Calu3 (cell line): ENCODE data around the gene GRAMD1C. TPM values are rescaled to one million over a fixed set of nuclear protein-coding genes. Genes with fewer than 3 reads are reported as not detected.

Source experiments
- BruUV-seq: library from RNA; stranded (reverse); fragments of 400-500 nt; replicated peaks from 2 replicates; lab custom pipeline; 2021; lab: Mats Ljungman, UMichigan
- CTCF ChIA-PET: fragments of 300-600 bp; sonication (Branson Sonifier 250); formaldehyde crosslinking; loops from one replicate; lab custom pipeline; 2022; ENCODE audit warnings: antibody characterized with exemption; lab: Charles Lee
- DNase-seq: peaks from one replicate; pipeline ENCODE4 v3.0.0; 2022
- H3K27ac Mint-ChIP-seq: one replicate; pipeline ENCODE4 v1.8.0; 2022; ENCODE audit warnings: mixed read lengths; ENCODE audit not compliant: unreplicated experiment
- H3K27me3 Mint-ChIP-seq: one replicate; pipeline ENCODE4 v1.8.0; 2022; ENCODE audit warnings: mixed read lengths; ENCODE audit not compliant: unreplicated experiment
- H3K36me3 Mint-ChIP-seq: one replicate; pipeline ENCODE4 v1.8.0; 2022; ENCODE audit warnings: mild to moderate bottlenecking, moderate library complexity, mixed read lengths; ENCODE audit not compliant: insufficient read depth, unreplicated experiment
- H3K4me1 Mint-ChIP-seq: one replicate; pipeline ENCODE4 v1.8.0; 2022; ENCODE audit warnings: mild to moderate bottlenecking, low read depth, mixed read lengths; ENCODE audit not compliant: unreplicated experiment
- H3K4me3 Mint-ChIP-seq: one replicate; pipeline ENCODE4 v1.8.0; 2022; ENCODE audit warnings: mild to moderate bottlenecking, low read depth, moderate library complexity, mixed read lengths; ENCODE audit not compliant: unreplicated experiment
- H3K9me3 Mint-ChIP-seq: one replicate; pipeline ENCODE4 v1.8.0; 2022; ENCODE audit warnings: low read depth, mixed read lengths; ENCODE audit not compliant: unreplicated experiment
- intact Hi-C: fragments of 100-400 bp; cut with micrococcal nuclease; formaldehyde crosslinking; loops from one replicate; pipeline ENCODE4 v1.10.0; 2022; ENCODE audit not compliant: unreplicated experiment
- total RNA-seq: library from RNA; stranded (reverse); gene quantifications from 2 replicates; pipeline ENCODE4 v1.2.3, GENCODE V29; 2022
- TF ChIP-seq, protein P1 (sequence below): fragments of 200-600 bp; IDR thresholded peaks from one replicate; pipeline ENCODE4 v1.8.0; 2022; ENCODE audit warnings: antibody characterized with exemption; ENCODE audit not compliant: unreplicated experiment

GRAMD1C gene
- total RNA-seq, 1 experiment from 2014 or later, result 6.3 TPM

DNA sequence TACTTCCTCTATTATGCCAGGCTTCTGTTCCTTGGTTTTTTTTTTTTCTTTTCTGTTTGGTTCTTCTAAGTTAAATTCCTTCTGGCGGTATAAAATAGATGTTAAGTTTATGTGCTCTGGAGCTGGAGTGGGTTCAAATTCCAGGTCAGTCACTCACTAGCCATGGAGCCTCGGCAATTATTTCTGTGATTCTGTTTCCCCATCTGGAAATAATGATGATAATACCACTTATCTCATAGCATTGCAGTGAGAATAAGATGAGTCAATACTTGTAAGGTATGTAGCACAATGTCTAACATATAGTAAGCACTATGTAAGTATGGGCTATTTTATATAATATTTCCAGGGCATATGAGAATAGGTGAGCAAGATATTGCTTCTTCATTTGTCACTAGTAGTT lies 76.1 kb downstream of the GRAMD1C start:
- intact Hi-C loops, result no loop called here
- no peak overlapping the region for H3K27ac Mint-ChIP-seq
- no peaks in the 10 kb centered on the region for H3K9me3 Mint-ChIP-seq
- CTCF ChIA-PET, result interaction anchor here (1.2 kb wide), 1 partner anchor 178 kb away, joined by 4 read pairs; no protein-coding TSS in a partner anchor
- no peaks in the 10 kb centered on the region for H3K27me3 Mint-ChIP-seq
- H3K4me1 Mint-ChIP-seq, result no peaks in the 10 kb centered on the region
- TF ChIP-seq, protein P1, sequence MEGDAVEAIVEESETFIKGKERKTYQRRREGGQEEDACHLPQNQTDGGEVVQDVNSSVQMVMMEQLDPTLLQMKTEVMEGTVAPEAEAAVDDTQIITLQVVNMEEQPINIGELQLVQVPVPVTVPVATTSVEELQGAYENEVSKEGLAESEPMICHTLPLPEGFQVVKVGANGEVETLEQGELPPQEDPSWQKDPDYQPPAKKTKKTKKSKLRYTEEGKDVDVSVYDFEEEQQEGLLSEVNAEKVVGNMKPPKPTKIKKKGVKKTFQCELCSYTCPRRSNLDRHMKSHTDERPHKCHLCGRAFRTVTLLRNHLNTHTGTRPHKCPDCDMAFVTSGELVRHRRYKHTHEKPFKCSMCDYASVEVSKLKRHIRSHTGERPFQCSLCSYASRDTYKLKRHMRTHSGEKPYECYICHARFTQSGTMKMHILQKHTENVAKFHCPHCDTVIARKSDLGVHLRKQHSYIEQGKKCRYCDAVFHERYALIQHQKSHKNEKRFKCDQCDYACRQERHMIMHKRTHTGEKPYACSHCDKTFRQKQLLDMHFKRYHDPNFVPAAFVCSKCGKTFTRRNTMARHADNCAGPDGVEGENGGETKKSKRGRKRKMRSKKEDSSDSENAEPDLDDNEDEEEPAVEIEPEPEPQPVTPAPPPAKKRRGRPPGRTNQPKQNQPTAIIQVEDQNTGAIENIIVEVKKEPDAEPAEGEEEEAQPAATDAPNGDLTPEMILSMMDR, result no peak
- no peak for DNase-seq
- H3K4me3 Mint-ChIP-seq, result no peak overlapping the region
- BruUV-seq, result no TSS peak
- no peaks in the 10 kb centered on the region for H3K36me3 Mint-ChIP-seq

DNA sequence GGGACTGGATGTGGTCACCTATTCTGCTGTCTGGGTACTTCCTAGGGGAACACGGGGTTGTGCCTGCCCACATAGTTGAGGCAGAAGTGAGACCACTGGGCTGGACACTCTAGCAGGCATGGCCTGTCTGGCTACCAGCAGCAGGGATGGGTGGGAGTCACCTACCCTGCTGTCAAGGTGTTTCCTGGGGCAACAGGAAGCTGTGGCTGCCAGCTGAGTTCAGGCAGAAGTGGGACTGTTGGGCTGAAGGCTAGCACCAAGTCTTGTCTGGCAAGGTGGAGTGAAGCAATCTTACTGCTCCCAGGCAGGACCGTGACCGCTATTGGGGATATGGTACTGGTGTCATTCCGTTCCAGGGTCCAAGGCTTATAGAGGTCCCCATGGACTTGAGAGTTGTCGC lies 89.0 kb downstream of the GRAMD1C start:
- no peaks in the 10 kb centered on the region for H3K27me3 Mint-ChIP-seq
- CTCF ChIA-PET, result no interaction called here
- no peak overlapping the region for H3K27ac Mint-ChIP-seq
- H3K36me3 Mint-ChIP-seq, result no peaks in the 10 kb centered on the region
- peaks cover 13% of the 10 kb centered on the region for H3K9me3 Mint-ChIP-seq
- no peak for DNase-seq
- BruUV-seq, result no TSS peak
- intact Hi-C loops, result no loop called here
- H3K4me1 Mint-ChIP-seq, result no peaks in the 10 kb centered on the region
- H3K4me3 Mint-ChIP-seq, result no peak overlapping the region
- TF ChIP-seq, protein P1, result no peak

DNA sequence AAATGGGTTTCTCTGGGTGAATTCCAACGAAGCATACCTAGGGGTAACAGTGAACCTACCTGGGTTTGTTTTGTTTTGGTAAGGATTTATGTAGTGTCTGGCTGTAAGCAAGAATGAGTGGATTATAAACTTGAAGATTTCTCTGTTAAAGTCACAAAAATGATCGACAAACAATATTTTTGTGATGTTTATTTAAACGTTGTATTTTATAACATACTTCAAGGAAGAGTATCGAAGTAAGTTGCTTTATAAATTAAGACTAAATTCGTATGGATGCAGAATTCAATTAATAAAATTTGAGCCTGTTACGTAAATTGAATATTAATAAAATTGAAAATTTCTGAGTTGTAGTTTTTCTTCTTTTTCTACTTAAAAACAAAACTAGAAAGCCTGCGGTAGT lies 108.2 kb downstream of the GRAMD1C start:
- H3K27me3 Mint-ChIP-seq, result no peaks in the 10 kb centered on the region
- no peak overlapping the region for H3K27ac Mint-ChIP-seq

DNA sequence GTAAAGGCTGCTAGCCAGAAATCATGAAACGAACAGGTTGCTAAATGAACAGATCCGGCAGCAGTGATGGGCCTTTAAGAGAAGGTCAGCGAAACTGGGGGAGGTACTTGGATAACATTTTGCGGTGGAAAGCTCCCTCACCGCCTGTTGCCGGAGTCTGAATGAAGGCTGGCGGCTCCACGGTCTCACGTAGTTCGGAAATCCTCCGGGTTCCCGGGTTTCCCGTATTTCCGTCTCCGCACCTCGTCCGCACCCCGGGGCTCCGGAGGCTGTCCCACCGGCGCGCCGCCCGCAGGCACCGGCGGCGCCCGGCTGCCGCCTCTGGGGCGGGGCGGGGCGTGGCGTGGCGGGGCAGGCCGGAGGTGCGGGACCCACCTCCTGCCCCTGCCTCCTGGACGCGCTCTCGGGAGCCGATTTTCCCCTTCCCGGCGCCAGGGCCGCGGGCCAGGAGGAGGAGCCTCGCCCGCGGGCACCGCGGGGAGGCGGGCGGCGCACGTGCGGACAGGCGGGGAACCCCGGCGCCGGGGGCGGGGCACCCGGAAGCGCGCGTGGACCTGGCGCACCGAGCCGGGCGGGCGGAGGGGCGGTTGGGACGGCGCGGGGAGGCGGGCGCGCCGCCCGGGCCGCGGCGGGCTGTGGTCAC lies 108.9 kb downstream of the GRAMD1C start, which contains the start of gene ZDHHC23:
Gene ZDHHC23 (plus strand): TSS at position 642 of the 643 bp plus-strand sequence. CDS start 790 bp downstream, outside the sequence.
- DNase-seq, result peak; percentile 85
- TF ChIP-seq, protein P1, result no peak
- Mint-ChIP-seq H3K27ac (no peak within 1 kb of the TSS), H3K27me3 (no peaks in the 10 kb centered on the region), H3K9me3 (no peaks in the 10 kb centered on the region), H3K4me1 (peaks cover 20% of the 10 kb centered on the region), H3K36me3 (peaks cover 26% of the 10 kb centered on the region), H3K4me3 (peak within 1 kb of the TSS; percentile 77)
- CTCF ChIA-PET, result interaction anchor here (0.6 kb wide), 1 partner anchor 106 kb away, joined by 3 read pairs; no protein-coding TSS in a partner anchor
- BruUV-seq, result no TSS peak
- intact Hi-C loops, result no loop called here

More for the DNA sequence above, 108.2 kb downstream of the GRAMD1C start:
- intact Hi-C loops, result no loop called here
- no peak for DNase-seq
- Mint-ChIP-seq H3K36me3 (peaks cover 26% of the 10 kb centered on the region), H3K4me1 (peaks cover 20% of the 10 kb centered on the region), H3K4me3 (peak overlapping the region; percentile 77), H3K9me3 (no peaks in the 10 kb centered on the region)
- no TSS peak for BruUV-seq
- TF ChIP-seq, protein P1, result no peak
- CTCF ChIA-PET, result interaction anchor here (0.6 kb wide), 1 partner anchor 106 kb away, joined by 3 read pairs; no protein-coding TSS in a partner anchor
